ENCODE results near the gene SS18L1.

The SS18L1 gene

GRCh38 chr20:62226707-62227590 is 83.4 kb downstream of the SS18L1 start:
- no peak for DNase-seq (ENCODE audit: low read depth in 3 of 3)

GRCh38 chr20:62227591-62227976 is 84.0 kb downstream of the SS18L1 start:
- no peak for DNase-seq (ENCODE audit: low read depth in 3 of 3)

- no peak for DNase-seq (ENCODE audit: low read depth in 3 of 3)
Measured at GRCh38 chr20:62227977-62228958, 84.7 kb downstream of the SS18L1 start.

GRCh38 chr20:62228982-62229545 is 85.5 kb downstream of the SS18L1 start:
- no peak for DNase-seq (ENCODE audit: low read depth in 3 of 3)

GRCh38 chr20:62229667-62230066 is 86.1 kb downstream of the SS18L1 start:
- DNase-seq (ENCODE audit: low read depth in 3 of 3), result no peak

- no peak for DNase-seq (ENCODE audit: low read depth in 3 of 3)
Measured at GRCh38 chr20:62230276-62230675, 86.7 kb downstream of the SS18L1 start.

GRCh38 chr20:62230696-62231095 is 87.1 kb downstream of the SS18L1 start:
- no peak for DNase-seq (ENCODE audit: low read depth in 3 of 3)

GRCh38 chr20:62231292-62231691 is 87.7 kb downstream of the SS18L1 start:
- DNase-seq (ENCODE audit: low read depth in 3 of 3), result no peak
